ENCODE measurements around the gene PTPMT1.

GRCh38 chr11:47531666-47532065, 33.7 kb upstream of the PTPMT1 start:
- TF ChIP-seq CTCF (IDR thresholded peaks at IDR 0.05) (no peak), POLR2A (IDR thresholded peaks at IDR 0.05) (no peak)
